KMS-11 (cell line): ENCODE data around the gene DDX24.

Source experiments
- H2AFZ ChIP-seq: fragments of 200-600 bp; sonication (generic); 2 replicates; pipeline ENCODE4 v1.6.1; 2016; ENCODE audit warnings: antibody characterized with exemption, mixed run types, low read depth
- H3K27ac ChIP-seq: fragments of 200-600 bp; sonication (generic); 2 replicates; pipeline ENCODE4 v1.6.1; 2016; ENCODE audit warnings: mild to moderate bottlenecking, mixed run types
- H3K27me3 ChIP-seq: fragments of 200-600 bp; sonication (generic); 2 replicates; pipeline ENCODE4 v1.6.1; 2017; ENCODE audit warnings: mild to moderate bottlenecking, low read depth, mixed run types, moderate library complexity; ENCODE audit not compliant: insufficient read depth
- H3K36me3 ChIP-seq: fragments of 200-600 bp; sonication (generic); 2 replicates; pipeline ENCODE4 v1.6.1; 2017; ENCODE audit warnings: mild to moderate bottlenecking, mixed run types; ENCODE audit not compliant: insufficient read depth
- H3K4me1 ChIP-seq: fragments of 200-600 bp; sonication (generic); 2 replicates; pipeline ENCODE4 v1.6.1; 2016; ENCODE audit warnings: mild to moderate bottlenecking, low read depth, mixed run types; ENCODE audit not compliant: poor library complexity, severe bottlenecking
- H3K4me2 ChIP-seq: fragments of 200-600 bp; sonication (generic); 2 replicates; pipeline ENCODE4 v1.7.0; 2016; ENCODE audit warnings: mild to moderate bottlenecking, mixed run types
- H3K4me3 ChIP-seq: fragments of 200-600 bp; sonication (generic); IDR thresholded peaks from 2 replicates; pipeline ENCODE4 v1.6.1; 2017; ENCODE audit warnings: low read depth, low read length, mixed read lengths; ENCODE audit not compliant: insufficient read depth
- H3K79me2 ChIP-seq: fragments of 200-600 bp; sonication (generic); 2 replicates; pipeline ENCODE4 v1.6.1; 2016; ENCODE audit warnings: low read depth, mixed run types; ENCODE audit not compliant: insufficient read depth
- H3K9ac ChIP-seq: fragments of 200-600 bp; sonication (generic); 2 replicates; pipeline ENCODE4 v1.6.1; 2016; ENCODE audit warnings: mild to moderate bottlenecking, mixed run types
- H4K20me1 ChIP-seq: fragments of 200-600 bp; sonication (generic); 2 replicates; pipeline ENCODE4 v1.6.1; 2016; ENCODE audit warnings: mild to moderate bottlenecking, mixed run types; ENCODE audit not compliant: insufficient read depth
- TF ChIP-seq, protein P1 (sequence below): fragments of 200-600 bp; sonication (generic); conservative IDR thresholded peaks from 2 replicates; pipeline ENCODE4 v1.6.1; 2017; ENCODE audit warnings: low read depth, mild to moderate bottlenecking, antibody characterized with exemption, low read length, moderate library complexity, mixed read lengths

DDX24 gene

DNA sequence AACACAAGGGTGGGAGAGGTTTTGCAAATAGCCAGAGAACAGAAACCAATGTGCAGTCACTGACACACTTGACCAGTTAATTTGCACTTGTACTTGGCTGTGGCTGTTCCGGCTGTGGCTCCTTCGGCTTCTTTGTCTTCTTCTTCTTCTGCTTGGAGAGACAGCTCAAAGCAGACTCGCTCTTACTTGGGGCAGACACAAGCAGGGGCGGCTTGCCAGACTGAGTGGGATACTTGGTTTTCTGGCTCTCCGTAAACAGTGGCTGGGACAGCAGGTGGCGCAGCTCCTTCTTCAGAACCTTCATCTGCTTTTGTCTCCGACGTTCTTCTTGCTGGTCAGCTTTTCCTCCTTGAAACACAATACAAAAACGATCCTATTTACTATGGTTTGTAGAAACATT lies 29.9 kb downstream of the DDX24 start:
- Histone ChIP-seq H4K20me1 (no peaks in the 10 kb centered on the region), H3K36me3 (no peaks in the 10 kb centered on the region)

DNA sequence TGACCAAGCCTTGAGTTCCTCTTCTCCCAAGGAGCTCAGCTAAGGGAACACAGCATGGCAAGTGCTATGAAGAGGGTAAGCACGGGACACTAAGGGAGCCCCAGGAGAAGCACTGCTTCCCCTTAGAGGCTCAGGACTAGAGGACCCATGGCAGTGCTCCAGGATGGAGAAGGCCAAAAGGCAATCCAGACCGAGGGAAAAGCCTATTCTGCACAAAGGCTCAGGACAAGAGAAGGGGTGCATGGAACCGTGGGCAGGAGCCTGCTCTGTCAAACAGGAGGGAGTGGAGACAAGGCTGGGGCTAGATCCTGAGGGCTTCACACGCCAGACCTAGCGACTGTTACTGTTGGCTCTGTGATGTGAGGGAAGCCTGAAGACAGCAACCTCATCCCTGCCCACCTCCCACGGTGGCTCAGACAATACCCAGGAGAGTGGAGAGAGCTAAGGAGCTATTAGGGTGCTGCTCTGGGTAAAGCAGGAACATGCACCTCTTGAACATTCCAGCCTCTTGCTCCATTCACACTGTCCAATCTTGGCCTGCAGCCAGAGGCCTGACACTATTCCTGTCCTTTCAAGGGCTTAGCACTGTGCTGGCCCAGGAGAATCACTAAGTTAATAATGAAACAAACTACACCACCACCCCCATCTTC lies 30.6 kb downstream of the DDX24 start:
- H3K36me3 ChIP-seq, result no peaks in the 10 kb centered on the region
- no peaks in the 10 kb centered on the region for H3K27me3 ChIP-seq
- H2AFZ ChIP-seq, result no peak overlapping the region
- TF ChIP-seq, protein P1, sequence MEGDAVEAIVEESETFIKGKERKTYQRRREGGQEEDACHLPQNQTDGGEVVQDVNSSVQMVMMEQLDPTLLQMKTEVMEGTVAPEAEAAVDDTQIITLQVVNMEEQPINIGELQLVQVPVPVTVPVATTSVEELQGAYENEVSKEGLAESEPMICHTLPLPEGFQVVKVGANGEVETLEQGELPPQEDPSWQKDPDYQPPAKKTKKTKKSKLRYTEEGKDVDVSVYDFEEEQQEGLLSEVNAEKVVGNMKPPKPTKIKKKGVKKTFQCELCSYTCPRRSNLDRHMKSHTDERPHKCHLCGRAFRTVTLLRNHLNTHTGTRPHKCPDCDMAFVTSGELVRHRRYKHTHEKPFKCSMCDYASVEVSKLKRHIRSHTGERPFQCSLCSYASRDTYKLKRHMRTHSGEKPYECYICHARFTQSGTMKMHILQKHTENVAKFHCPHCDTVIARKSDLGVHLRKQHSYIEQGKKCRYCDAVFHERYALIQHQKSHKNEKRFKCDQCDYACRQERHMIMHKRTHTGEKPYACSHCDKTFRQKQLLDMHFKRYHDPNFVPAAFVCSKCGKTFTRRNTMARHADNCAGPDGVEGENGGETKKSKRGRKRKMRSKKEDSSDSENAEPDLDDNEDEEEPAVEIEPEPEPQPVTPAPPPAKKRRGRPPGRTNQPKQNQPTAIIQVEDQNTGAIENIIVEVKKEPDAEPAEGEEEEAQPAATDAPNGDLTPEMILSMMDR, result no peak
- H3K4me2 ChIP-seq, result no peak overlapping the region
- no peak overlapping the region for H3K27ac ChIP-seq
- H3K79me2 ChIP-seq, result no peaks in the 10 kb centered on the region
- no peak overlapping the region for H3K9ac ChIP-seq
- no peaks in the 10 kb centered on the region for H4K20me1 ChIP-seq
- no peak overlapping the region for H3K4me3 ChIP-seq
- H3K4me1 ChIP-seq, result peaks cover 44% of the 10 kb centered on the region

More for the DNA sequence above, 29.9 kb downstream of the DDX24 start:
- H2AFZ ChIP-seq, result no peak overlapping the region
- H3K4me1 ChIP-seq, result peaks cover 52% of the 10 kb centered on the region
- TF ChIP-seq, protein P1, result 0 out of 2 replicates have a peak, but pooled peaks have one; percentile 19
- no peak overlapping the region for H3K9ac ChIP-seq
- H3K79me2 ChIP-seq, result peaks cover 4% of the 10 kb centered on the region; the same call in 1 of the 2 replicates
- H3K4me2 ChIP-seq, result no peak overlapping the region; the same call in 1 of the 2 replicates
- no peak overlapping the region for H3K4me3 ChIP-seq
- H3K27me3 ChIP-seq, result no peaks in the 10 kb centered on the region
- H3K27ac ChIP-seq, result peak overlapping the region; percentile 70; the same call in 1 of the 2 replicates

DNA sequence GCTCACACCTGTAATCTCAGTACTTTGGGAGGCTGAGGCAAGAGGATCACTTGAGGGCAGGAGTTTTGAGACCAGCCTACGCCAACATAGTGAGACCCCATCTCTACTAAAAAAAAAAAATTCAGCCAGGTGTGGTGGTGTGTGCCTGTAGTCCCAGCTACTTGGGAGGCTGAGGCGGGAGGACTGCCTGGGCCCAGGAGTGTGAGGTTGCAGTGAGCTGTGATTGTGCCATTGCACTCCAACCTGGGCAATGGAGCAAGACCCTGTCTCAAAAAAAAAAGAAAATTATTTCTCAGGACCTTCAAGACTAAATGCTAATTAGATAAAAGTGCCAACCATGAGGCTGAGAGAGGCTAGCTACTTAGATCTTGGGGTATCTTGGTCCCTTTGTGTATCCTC lies 31.4 kb downstream of the DDX24 start:
- Histone ChIP-seq H3K4me3 (no peak overlapping the region), H3K4me1 (peaks cover 37% of the 10 kb centered on the region), H3K79me2 (no peaks in the 10 kb centered on the region), H3K27ac (no peak overlapping the region), H4K20me1 (no peaks in the 10 kb centered on the region), H2AFZ (no peak overlapping the region), H3K36me3 (no peaks in the 10 kb centered on the region), H3K9ac (no peak overlapping the region), H3K4me2 (no peak overlapping the region), H3K27me3 (no peaks in the 10 kb centered on the region)
- TF ChIP-seq, protein P1, result no peak

DNA sequence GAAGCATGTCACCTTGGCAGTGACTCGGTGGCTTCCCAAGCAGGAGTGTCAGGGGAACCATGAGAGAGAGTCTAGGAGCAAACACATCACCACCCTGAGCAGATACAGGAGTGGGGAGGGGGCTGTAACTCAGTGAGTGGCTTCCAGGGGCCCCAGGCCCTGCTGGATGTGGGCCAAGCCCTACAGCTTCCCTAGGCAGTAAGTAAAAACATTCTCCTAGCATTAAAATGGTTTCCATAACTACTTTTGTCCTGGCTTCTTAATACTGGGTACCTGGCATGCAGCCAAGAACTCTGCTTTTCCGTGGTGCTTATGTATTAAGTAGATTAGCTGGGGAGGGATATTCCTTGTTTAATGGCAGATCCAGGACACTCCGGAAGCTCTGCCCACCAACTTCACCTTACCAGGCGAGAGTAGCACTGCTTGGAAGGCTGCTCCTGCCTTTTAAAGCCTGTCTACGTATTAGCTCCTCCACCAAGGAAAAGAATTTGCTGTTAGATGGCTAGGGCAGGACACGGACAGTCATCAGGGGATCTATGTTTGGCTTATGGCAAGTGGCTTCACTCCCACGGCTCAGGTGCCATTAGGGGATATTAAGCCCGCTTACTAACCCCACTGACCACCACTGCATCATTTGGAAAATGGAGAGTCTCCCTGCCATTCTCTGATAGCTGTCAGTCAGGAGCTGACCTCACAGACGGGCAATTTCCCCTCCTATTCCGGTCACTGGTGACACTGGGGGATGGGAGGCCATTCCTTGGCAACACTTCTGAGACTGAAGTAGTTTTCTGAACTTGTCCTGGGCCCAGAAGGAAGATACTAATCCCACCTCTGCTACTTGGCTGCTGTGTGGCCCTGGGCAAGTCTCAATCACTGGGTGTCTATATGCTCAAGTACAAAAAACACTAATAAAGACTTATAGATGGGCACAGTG lies 32.0 kb downstream of the DDX24 start:
- H4K20me1 ChIP-seq, result no peaks in the 10 kb centered on the region
- H3K9ac ChIP-seq, result no peak overlapping the region
- H3K4me3 ChIP-seq, result no peak overlapping the region
- H3K79me2 ChIP-seq, result no peaks in the 10 kb centered on the region
- no peak overlapping the region for H2AFZ ChIP-seq
- no peaks in the 10 kb centered on the region for H3K36me3 ChIP-seq
- TF ChIP-seq, protein P1, result no peak
- H3K27me3 ChIP-seq, result no peaks in the 10 kb centered on the region
- peaks cover 30% of the 10 kb centered on the region for H3K4me1 ChIP-seq
- H3K27ac ChIP-seq, result no peak overlapping the region
- no peak overlapping the region for H3K4me2 ChIP-seq
